Ovary (tissue), 3 donors: ENCODE results near the gene PRM1.

Experiments used
- POLR2A ChIP-seq: fragments of 450-650 bp; IDR thresholded peaks from one replicate; pipeline ENCODE4 v1.6.1; 2017; ENCODE audit warnings: antibody characterized with exemption, mild to moderate bottlenecking, moderate library complexity
- TF ChIP-seq, protein P1 (sequence below), 3 donors: fragments of 450-650 bp in 2 of 3; fragments of 200-600 bp in 1 of 3; IDR thresholded peaks; one replicate each; pipeline versions ENCODE4 v1.5.1 to v1.8.0; 2016 to 2022; ENCODE audit warnings: antibody characterized with exemption in 3 of 3, mild to moderate bottlenecking in 1 of 3
- donor health status: DM: no; HTN: no; CAD: no.

- TF ChIP-seq, protein P1, sequence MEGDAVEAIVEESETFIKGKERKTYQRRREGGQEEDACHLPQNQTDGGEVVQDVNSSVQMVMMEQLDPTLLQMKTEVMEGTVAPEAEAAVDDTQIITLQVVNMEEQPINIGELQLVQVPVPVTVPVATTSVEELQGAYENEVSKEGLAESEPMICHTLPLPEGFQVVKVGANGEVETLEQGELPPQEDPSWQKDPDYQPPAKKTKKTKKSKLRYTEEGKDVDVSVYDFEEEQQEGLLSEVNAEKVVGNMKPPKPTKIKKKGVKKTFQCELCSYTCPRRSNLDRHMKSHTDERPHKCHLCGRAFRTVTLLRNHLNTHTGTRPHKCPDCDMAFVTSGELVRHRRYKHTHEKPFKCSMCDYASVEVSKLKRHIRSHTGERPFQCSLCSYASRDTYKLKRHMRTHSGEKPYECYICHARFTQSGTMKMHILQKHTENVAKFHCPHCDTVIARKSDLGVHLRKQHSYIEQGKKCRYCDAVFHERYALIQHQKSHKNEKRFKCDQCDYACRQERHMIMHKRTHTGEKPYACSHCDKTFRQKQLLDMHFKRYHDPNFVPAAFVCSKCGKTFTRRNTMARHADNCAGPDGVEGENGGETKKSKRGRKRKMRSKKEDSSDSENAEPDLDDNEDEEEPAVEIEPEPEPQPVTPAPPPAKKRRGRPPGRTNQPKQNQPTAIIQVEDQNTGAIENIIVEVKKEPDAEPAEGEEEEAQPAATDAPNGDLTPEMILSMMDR (IDR thresholded peaks at IDR 0.05): no peak
- TF ChIP-seq POLR2A: no peak
Observed at GRCh38 chr16:11285842-11286241, 4.7 kb upstream of the PRM1 start.
